Glomerular visceral epithelial cell (primary cell): ENCODE results near the gene ALOX15B.
A peak's percentile ranks its signal among the peaks of the same experiment; 100 is the strongest.
"Not testable (repeated sequence)": the region's sequence is repeated elsewhere in the genome, so short reads cannot be mapped to it uniquely, and the experiment has no call there.

Experiments
- DNase-seq: peaks from one replicate; pipeline ENCODE4 v3.0.0-alpha.2; 2016; ENCODE audit errors: extremely low spot score

Gene ALOX15B

GRCh38 chr17:8013731-8014557, 24.9 kb upstream of the ALOX15B start:
- DNase-seq = no peak

GRCh38 chr17:8014558-8014850, 24.4 kb upstream of the ALOX15B start:
- DNase-seq = no peak

GRCh38 chr17:8015236-8015956, 23.5 kb upstream of the ALOX15B start:
- DNase-seq = no peak

- no peak for DNase-seq
Measured at GRCh38 chr17:8015957-8016631, 22.8 kb upstream of the ALOX15B start.

- peak; percentile 24 for DNase-seq
Measured at GRCh38 chr17:8016632-8017424, 22.0 kb upstream of the ALOX15B start.

GRCh38 chr17:8018436-8018835, 20.4 kb upstream of the ALOX15B start:
- no peak for DNase-seq

- no peak for DNase-seq
Measured at GRCh38 chr17:8019166-8019565, 19.7 kb upstream of the ALOX15B start.

- DNase-seq = peak; percentile 85
Measured at GRCh38 chr17:8019665-8020650, 18.9 kb upstream of the ALOX15B start.

- no peak for DNase-seq
Measured at GRCh38 chr17:8020776-8021564, 17.9 kb upstream of the ALOX15B start.

- no peak for DNase-seq
Measured at GRCh38 chr17:8021565-8022359, 17.1 kb upstream of the ALOX15B start.

GRCh38 chr17:8022360-8023003, 16.4 kb upstream of the ALOX15B start:
- peak; percentile 28 for DNase-seq

- DNase-seq = not testable (repeated sequence)
Measured at GRCh38 chr17:8024161-8024560, 14.7 kb upstream of the ALOX15B start.

- no peak for DNase-seq
Measured at GRCh38 chr17:8025176-8025911, 13.5 kb upstream of the ALOX15B start.

GRCh38 chr17:8029121-8029520, 9.7 kb upstream of the ALOX15B start:
- DNase-seq = no peak

- no peak for DNase-seq
Measured at GRCh38 chr17:8031261-8031661, 7.6 kb upstream of the ALOX15B start.

- no peak for DNase-seq
Measured at GRCh38 chr17:8031950-8032349, 6.9 kb upstream of the ALOX15B start.

- no peak for DNase-seq
Measured at GRCh38 chr17:8032442-8032841, 6.4 kb upstream of the ALOX15B start.

GRCh38 chr17:8039611-8040168, 831 bp downstream of the ALOX15B start:
- DNase-seq = no peak
